ENCODE results near the gene FAF1.
A peak's percentile ranks its signal among the peaks of the same experiment; 100 is the strongest.
"Not testable (repeated sequence)": the region's sequence is repeated elsewhere in the genome, so short reads cannot be mapped to it uniquely, and the experiment has no call there.

Gene FAF1

GRCh38 chr1:50833216-50833615 is 126.9 kb downstream of the FAF1 start:
- DNase-seq = no peak

GRCh38 chr1:50832167-50832566 is 127.9 kb downstream of the FAF1 start:
- DNase-seq = no peak

DNA sequence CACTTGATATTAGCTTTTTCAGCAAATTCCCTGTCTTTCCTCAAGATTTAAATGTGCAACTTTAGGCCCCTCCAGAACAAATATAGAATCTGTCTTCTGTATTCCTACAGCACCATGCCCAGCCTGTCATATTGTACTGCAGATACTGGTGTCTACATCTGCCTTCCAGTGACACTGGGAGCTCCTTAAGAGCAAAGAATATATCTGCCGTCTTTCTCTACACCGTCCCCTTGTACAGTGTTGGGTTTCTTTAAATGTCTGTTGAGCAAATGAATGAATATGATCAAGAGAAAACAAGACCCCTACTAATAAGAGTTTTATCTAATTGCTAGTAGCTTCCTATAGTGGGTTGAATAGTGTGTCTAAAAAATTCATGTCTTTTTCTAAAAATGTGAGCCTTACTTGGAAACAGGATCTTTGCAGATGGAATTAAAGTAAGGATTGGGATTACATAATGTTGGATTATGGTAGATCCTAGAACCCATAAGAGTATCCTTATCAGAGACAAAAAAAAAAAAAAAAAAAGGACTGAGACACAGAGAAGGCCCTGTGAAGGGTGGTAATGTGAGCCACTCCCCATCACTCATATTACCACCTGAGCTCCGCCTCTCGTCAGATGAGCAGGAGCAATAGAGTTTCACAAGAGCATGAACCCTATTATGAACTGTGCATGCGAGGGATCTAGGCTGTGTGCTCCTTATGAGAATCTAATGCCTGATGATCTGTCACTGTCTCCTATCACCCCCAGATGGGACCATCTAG is 128.6 kb downstream of the FAF1 start:
- DNase-seq = no peak

DNA sequence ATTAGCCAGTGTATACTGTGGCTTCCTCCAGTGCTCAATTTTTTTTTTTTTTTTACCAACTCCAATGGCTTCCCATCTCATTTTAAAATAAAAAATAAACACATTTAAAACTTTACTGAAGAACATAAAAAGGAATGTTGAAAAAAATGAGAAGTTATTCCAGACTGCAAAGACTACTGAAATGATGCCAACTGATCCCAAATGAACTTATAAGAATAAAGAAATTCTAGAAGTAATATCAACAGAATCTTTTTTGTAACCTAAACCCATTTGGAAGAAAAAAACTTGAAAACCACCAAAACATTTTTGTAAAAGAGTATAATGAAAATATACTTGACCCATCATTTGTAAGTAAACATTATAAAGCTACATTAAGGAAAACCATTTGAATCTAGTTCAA is 129.4 kb downstream of the FAF1 start:
- no peak for DNase-seq

DNA sequence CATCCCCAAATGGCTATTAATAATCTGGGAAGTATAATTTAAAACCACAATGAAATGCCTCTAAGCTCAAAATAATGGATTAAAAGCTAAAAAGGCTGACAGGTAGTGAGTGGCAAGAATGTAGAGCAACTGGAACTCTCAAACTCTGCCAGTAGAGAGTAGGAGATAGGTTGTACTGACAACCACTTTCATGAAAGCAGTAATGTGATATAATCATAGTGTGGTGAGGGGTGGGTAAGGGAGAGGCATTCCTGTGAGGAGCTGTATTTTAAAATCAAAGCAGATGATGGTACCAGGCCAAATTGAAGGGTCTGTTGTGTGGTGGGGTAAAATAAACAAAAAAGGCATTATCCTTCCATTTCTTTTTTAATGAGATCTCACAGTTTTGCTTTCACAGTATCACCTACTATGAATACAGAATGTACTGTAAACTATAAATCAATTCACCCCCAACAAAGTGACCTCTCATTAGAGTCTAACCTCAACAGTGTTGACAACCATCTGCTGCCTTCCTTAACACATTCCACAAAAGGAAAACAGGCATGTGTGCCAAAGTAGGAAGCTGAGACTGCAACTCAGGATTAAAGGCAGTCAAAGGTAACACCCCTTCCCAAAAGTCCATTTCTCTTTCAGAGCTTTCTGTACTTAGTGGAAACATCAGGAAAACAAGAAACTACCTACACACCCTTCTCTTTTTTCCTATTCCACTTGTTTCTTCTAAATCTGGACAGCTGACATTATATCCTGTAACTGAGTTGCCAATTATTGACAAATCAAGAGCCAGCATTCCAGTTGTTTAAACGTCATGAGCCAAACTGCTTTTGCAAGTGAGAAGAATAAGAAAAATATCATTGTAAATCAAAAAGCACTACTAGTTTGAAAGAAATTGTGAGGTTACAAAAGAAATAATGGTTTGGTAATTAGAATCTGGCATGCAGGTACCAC is 130.8 kb downstream of the FAF1 start:
- DNase-seq = peak; percentile 33

DNA sequence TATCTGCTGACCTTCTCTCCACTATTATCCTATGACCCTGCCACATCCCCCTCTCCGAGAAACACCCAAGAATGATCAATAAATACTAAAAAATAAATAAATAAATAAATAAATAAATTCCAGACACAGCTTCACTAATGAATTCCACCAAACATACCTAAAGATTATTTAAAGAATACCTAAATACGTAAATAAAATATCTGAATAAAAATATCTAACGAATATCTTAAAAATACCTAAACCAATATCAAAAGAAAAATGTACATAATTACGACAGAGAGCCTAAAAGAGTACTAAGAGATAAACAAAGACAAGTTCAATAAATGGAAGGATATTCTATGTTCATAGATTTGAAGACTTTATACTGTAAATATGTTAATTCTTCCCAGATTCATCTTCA is 132.5 kb downstream of the FAF1 start:
- DNase-seq = no peak

DNA sequence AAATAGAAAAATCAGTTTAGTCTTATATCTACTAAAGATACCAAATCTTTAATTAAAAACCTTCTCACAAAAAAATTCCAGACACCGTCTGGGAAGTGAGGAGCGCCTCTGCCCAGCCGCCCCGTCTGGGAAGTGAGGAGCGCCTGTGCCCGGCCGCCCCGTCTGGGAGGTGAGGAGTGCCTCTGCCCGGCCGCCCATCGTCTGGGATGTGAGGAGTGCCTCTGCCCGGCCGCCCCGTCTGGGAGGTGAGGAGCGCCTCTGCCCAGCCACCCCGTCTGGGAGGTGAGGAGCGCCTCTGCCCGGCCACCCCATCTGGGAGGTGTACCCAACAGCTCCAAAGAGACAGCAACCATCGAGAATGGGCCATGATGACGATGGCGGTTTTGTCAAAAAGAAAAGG is 133.3 kb downstream of the FAF1 start:
- not testable (repeated sequence) for DNase-seq

GRCh38 chr1:50822035-50822776 is 137.9 kb downstream of the FAF1 start:
- no peak for DNase-seq

DNA sequence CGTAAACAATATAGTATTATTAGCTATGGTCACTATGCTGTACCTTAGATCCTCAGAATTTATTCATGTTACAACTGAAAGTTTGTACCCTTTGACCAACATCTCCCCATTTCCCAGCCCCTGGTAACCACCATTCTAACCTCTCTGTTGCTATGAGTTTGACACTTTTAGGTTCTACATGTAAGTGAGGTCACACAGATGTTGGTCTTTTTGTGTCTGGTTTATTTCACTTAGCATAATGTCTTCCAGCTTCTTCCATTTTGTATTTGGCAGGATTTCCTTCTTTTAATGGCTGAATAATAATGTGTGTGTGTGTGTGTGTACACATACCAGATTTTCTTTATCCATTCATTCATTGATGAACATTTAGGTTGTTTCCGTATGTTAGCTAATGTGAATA is 139.5 kb downstream of the FAF1 start:
- no peak for DNase-seq

GRCh38 chr1:50812346-50812745 is 147.7 kb downstream of the FAF1 start:
- no peak for DNase-seq

DNA sequence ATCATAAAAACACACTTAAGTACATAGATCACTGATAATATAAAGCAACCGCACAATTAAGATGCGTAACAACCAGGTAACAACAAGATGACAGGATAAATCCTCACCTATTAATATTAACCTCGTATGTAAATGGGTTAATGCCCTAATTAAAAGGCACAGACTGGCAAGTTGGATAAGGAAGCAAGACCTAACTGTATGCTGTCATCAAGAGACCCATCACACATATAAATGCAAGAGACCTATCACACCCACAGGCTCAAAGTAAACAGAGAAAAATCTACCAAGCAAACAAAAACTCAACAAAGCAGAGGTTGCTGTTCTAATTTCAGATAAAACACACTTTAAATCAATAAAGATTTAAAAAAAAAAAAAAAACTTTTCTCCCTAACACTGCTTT is 151.8 kb downstream of the FAF1 start:
- DNase-seq = no peak

DNA sequence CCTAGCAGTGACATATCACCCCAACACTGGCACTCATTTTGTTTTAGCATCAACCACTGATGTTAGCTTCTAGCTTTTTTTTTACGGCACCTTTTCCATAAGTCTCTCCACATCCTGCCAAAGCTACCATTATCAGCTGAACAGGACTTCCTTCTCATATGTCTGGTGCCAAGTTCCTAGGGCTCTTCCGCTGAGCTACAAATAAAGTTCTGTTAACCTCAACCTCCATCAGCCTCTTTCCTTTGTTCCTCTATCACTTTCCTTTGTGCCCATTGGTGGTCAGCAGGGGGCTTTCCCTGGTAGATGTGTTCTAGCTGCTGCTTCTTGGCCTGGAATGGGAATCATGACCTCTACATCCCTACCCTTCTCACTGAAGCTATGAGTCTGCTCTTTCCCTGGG is 163.8 kb downstream of the FAF1 start:
- no peak for DNase-seq

DNA sequence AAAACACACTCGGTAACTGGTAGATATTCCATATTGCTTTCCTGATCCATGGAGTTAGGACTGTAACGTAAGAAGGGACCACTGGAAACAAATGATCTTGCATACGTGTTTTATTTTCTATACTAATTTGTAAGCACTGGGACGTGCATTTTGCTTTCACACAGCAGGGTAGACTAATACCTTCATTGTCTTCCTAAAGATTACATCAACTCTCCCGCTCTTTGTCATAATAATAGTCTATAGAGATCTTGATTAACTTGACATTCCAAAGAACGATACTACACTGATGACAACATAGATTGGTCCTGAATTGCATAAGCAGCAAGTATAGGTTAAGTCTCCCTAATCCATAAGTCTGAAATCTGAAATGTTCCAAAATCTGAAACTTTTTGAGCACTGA is 166.5 kb downstream of the FAF1 start:
- DNase-seq = no peak

DNA sequence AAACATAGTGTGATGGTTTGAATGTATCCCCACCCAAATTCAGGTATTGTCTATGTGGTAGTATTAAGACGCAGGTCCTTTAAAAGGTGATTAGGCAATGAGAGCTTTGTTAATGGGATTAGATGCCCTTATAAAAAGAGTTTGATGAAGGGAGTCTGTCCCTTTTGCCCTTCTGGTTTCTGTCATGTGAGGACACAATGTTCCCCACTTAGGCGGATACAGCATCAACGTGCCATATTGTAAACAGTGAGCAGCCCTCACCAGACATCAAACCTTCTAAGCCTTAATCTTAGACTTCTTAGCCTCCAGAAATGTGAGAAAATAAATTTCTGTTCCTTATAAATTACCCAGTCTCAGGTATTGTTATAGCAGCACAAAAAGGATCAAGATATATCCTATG is 172.8 kb downstream of the FAF1 start:
- DNase-seq = no peak

- no peak for DNase-seq
These were observed 176.8 kb downstream of the FAF1 start for GRCh38 chr1:50783286-50783685.

DNA sequence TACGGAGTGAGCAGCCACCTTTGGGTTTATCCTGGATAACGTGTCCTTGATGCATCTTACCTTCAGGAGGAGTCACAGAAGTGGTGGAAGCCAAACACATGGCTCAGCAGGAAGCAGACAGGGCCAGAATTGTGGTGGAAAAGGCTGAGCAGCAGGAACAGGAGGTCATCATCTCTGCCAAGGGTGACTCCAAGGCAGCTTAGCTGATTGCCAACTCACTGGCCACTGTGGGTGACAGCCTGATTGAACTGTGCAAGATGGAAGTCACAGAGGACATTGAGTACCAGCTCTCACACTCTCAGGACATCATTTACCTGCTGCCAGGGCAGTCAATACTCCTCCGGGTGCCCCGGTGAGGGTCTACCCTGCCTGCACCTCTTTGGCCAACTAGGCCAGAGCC is 179.3 kb downstream of the FAF1 start:
- DNase-seq = no peak

DNA sequence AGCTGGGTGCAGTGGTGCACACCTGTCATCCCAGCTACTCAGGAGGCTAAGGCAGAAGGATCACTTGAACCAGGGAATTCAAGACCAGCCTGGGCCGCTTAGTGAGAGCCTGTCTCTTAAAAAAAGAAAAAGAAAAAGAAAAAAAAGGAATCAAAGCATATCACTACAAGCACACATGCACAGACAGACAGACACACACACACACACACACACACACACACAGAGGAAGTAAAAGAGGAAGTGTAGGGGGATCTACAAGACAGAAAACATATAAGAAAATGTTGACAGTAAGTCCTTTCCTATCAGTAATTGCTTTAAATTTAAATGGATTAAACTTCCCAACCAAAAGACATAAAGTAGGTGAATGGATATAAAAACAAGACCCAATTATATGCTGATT is 180.3 kb downstream of the FAF1 start:
- no peak for DNase-seq

GRCh38 chr1:50775740-50776139 is 184.3 kb downstream of the FAF1 start:
- no peak for DNase-seq

- peak; percentile 44 for DNase-seq
These were observed 185.2 kb downstream of the FAF1 start for GRCh38 chr1:50774759-50775351.

- DNase-seq = no peak
These were observed 193.4 kb downstream of the FAF1 start for GRCh38 chr1:50766688-50767087.

DNA sequence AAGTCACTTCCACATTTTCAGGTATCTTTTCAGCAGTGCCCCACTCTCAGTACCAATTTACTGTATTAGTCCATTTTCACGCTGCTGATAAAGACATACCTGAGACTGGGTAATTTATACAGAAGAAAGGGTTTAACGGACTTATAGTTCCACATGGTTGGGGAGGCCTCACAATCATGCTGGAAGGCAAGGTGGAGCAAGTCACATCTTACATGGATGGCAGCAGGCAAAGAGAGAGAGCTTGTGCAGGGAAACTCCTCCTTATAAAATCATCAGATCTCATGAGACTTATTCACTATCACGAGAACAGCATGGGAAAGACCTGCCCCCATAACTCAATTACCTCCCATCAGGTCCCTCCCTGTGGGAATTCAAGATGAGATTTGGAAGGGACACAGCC is 203.5 kb downstream of the FAF1 start:
- DNase-seq = not testable (repeated sequence)

DNA sequence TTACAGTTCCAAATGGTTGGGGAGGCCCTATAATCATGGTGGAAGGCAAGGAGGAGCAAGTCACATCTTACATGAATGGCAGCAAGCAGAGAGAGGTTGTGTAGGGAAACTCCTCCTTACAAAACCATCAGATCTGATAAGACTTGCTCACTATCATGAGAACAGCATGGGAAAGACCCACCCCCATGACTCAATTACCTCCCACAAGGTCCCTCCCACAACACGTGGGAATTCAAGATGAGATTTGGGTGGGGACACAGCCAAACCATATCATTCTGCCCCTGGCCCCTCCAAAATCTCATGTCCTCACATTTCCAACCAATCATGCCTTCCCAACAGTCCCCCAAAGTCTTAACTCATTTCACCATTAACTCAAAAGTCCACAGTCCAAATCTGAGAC is 205.3 kb downstream of the FAF1 start:
- not testable (repeated sequence) for DNase-seq

DNA sequence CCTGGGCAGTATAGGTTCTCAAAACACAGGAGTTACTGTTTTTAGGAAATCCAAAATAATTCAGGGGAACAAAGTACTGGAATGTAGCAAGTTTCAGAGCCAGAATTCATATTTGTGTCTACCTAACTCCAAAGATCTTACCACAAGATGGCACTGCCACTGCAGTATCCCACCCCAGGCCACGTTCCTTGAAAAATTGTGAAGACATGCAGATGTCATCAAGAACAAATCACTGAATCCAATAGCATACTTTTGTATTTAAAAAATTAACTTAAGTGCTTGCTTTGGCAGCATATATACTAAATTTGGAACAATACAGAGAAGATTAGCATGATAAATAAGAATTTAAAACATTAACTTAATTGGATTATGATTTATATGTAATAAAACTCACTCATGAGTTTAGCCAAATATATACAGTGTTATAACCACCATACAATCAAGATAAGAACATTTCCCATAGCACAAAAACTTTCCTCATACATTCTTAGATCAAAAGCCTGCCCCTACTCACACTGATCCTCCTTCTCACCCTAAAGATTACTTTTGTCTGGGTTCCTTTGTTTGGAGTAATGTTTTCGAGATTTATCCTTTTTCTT is 209.9 kb downstream of the FAF1 start:
- DNase-seq = peak; percentile 4
